ENCODE results near the gene MAPK4.

- no peak for TF ChIP-seq POLR2AphosphoS5 (IDR thresholded peaks at IDR 0.05; ENCODE audit: borderline replicate concordance, low read depth, low read length)
- TF ChIP-seq EZH2 (IDR thresholded peaks at IDR 0.05) = no peak
- no peak for TF ChIP-seq FOXP2 (optimal IDR thresholded peaks at IDR 0.05; ENCODE audit: control extremely low read depth, extremely low read length, insufficient read depth)
These were observed 11.7 kb downstream of the MAPK4 start for GRCh38 chr18:50571606-50572005.

Data from SK-N-MC (cell line).